ENCODE data around the gene SYT12.

The SYT12 gene

GRCh38 chr11:67054346-67054835 is 31.5 kb downstream of the SYT12 start:
- in situ Hi-C loops (cut with HindIII; ENCODE audit: low sequenced_read_pairs), result no loop called here

- in situ Hi-C loops (cut with HindIII; ENCODE audit: low sequenced_read_pairs), result no loop called here
These were observed 32.0 kb downstream of the SYT12 start for GRCh38 chr11:67054836-67055523.

GRCh38 chr11:67055812-67056211 is 32.9 kb downstream of the SYT12 start:
- in situ Hi-C loops (cut with HindIII; ENCODE audit: low sequenced_read_pairs), result no loop called here

DNA sequence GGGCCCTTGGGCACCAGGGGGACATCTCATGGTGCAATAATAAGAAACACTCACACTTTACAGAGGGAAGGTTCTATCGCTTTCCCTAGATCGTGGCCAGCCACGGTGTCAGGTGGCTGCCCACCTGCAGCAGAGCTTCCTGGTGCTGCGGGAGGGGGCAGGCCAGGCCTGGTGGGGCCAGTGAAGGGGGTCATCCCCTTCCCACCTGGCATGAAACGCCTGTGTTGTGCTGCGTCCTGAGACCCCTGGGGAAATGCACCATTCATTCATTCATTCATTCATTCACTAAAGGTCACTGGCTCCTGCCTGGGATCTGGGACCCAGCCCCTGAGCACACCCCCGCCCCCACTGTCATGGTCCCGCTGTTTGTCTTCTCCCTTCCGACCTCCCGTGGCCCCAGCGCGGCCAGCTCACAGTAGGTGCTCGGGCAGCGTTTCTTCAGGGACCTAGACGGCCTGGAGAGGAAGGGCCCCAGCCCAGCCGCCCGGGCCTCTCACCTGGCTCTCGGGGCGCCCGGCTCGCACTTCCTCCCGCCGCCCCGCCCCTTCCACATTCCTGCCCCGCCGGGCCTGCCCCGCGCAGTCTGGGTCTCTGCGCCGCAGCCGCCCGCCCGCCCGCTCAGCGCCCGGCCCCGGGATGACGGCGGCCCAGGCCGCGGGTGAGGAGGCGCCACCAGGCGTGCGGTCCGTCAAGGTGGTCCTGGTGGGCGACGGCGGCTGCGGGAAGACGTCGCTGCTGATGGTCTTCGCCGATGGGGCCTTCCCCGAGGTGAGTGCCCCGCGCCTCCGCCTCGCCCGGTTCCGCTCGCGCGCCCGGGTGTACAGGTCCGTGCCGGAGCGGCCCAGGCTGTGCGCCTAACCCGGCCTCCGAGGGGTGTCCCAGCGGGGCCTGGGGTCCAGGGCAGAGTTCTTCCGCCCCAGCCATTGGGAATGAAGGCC is 33.6 kb downstream of the SYT12 start, which contains the start of gene RHOD:
Gene RHOD, plus strand, starts transcription at position 581 of the 938 bp plus-strand sequence. Its CDS starts 56 bp downstream, at position 637.
- in situ Hi-C loops (cut with HindIII; ENCODE audit: low sequenced_read_pairs), result no loop called here

- in situ Hi-C loops (cut with HindIII; ENCODE audit: low sequenced_read_pairs), result no loop called here
These were observed 34.3 kb downstream of the SYT12 start for GRCh38 chr11:67057205-67057672.

- in situ Hi-C loops (cut with HindIII; ENCODE audit: low sequenced_read_pairs), result no loop called here
These were observed 35.6 kb downstream of the SYT12 start for GRCh38 chr11:67058506-67058905.

DNA sequence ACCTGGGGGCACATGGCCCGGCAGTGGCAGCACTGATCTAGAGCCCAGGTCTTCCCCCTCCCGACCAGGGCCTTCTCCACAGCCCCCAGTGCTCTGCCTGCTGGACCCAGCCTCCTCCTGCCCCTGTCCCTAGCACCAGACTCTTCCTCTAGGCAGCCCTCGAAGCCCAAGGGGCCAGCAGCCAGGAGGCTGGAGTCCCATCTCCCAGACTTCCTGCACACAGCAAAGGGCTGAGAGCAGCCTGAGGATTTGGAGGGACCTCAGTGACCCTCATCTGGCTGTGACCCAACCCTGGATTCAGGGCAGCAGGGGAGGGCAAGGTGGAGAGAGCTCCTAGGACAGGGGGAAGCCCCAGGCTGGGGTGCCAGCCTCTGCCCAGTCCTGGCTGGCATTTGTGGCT is 36.7 kb downstream of the SYT12 start:
- in situ Hi-C loops (cut with HindIII; ENCODE audit: low sequenced_read_pairs), result no loop called here

- in situ Hi-C loops (cut with HindIII; ENCODE audit: low sequenced_read_pairs), result no loop called here
These were observed 37.2 kb downstream of the SYT12 start for GRCh38 chr11:67060111-67060522.

DNA sequence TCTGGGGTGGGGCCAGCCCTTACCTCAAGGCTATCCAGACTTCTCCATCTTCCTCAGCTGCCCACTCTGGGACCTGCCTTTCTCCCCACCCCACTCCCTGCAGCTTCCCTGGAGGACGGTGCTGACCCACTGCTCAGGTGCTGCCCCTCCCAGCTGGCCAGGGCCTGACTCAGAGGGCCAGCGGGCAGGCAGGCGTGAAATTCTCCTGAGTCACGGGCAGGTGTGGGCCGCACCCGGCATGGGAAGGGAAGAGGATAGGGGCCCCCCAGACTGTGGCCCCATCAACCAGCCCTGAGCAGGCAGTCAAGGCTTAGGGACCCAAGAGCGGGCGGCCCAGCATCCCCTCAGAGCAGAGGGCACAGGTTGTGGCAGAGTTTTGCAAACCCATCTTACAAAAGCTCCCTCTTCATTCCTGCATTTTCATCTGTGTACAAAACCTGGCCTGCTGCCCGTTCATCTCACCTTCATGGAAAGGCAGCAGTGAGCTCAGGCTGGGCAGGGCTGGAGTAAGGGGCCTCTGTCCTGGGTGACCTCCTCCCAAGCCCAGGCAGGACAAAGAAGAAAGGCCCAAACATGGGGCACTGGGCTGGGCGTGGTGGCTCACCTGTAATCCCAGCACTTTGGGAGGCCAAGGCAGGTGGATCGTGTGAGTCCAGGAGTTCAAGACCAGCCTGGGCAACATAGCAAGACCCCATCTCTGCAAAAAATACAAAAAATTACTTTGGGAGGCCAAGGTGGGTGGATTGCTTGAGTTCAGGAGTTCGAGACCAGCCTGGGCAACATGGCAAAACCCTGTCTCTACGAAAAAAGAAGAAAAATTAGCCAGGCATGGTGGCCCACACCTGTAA is 39.8 kb downstream of the SYT12 start:
- in situ Hi-C loops (cut with HindIII; ENCODE audit: low sequenced_read_pairs), result no loop called here

- in situ Hi-C loops (cut with HindIII; ENCODE audit: low sequenced_read_pairs), result no loop called here
These were observed 43.4 kb downstream of the SYT12 start for GRCh38 chr11:67066333-67066709.

DNA sequence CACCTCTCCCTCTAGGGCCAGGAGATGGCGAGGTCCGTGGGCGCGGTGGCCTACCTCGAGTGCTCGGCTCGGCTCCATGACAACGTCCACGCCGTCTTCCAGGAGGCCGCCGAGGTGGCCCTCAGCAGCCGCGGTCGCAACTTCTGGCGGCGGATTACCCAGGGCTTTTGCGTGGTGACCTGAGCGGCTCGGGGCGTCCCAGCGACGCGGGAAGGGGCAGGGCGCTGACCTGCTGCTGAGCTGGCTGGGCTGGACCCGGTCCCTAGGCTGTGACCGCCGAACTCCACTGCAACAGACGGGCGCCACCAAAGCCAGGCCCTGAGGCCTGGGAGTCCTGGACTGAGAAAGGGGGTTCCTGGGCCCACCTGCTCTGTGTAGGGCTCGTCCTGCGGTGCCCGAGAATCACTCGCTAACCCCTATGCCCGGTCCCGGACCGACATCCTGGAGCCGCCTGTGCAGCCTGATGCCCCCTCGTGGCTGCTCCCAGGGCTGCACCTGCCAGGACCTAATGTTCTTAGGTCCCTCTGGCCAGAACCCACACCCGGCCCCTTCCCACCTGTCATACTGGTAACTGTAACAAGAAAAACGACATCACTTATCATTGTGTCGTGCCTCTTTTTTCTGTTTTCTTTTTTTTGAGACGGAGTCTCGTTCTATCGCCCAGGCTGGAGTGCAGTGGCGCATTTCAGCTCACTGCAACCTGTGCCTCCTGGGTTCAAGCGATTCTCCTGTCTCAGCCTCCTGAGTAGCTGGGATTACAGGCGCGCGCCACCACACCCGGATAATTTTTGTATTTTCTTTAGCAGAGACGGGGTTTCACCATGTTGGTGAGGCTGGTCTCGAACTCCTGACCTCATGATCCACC is 48.7 kb downstream of the SYT12 start:
- in situ Hi-C loops (cut with HindIII; ENCODE audit: low sequenced_read_pairs), result no loop called here

GRCh38 chr11:67072295-67072694 is 49.4 kb downstream of the SYT12 start:
- in situ Hi-C loops (cut with HindIII; ENCODE audit: low sequenced_read_pairs), result no loop called here

- in situ Hi-C loops (cut with HindIII; ENCODE audit: low sequenced_read_pairs), result no loop called here
These were observed 51.0 kb downstream of the SYT12 start for GRCh38 chr11:67073908-67074307.

GRCh38 chr11:67076202-67076601 is 53.3 kb downstream of the SYT12 start:
- in situ Hi-C loops (cut with HindIII; ENCODE audit: low sequenced_read_pairs), result no loop called here

GRCh38 chr11:67079065-67079705 is 56.3 kb downstream of the SYT12 start:
- in situ Hi-C loops (cut with HindIII; ENCODE audit: low sequenced_read_pairs), result no loop called here

GRCh38 chr11:67082071-67082791 is 59.3 kb downstream of the SYT12 start:
- in situ Hi-C loops (cut with HindIII; ENCODE audit: low sequenced_read_pairs), result no loop called here

- in situ Hi-C loops (cut with HindIII; ENCODE audit: low sequenced_read_pairs), result no loop called here
These were observed 60.9 kb downstream of the SYT12 start for GRCh38 chr11:67083786-67084366.

DNA sequence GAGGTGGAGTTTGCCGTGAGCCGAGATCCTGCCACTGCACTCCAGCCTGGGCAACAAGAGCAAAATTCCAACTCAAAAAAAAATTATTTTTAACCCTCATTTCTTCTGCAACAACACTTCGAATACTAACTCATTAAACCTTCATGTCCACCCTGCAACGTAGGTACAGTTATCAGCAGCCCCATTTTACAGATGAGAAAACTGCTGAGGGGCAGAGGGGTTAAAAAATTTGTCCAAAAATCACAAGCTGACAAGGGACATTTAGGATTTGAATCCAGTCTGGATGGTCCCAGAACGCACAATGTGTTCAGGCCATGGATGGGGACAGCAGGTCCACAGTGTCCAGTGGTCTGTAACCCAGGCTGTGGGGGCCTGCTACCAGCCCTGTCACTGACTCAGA is 62.7 kb downstream of the SYT12 start:
- in situ Hi-C loops (cut with HindIII; ENCODE audit: low sequenced_read_pairs), result no loop called here

Data from endothelial cell of hepatic sinusoid (primary cell).